ENCODE data around the gene ARHGEF6.

Gene ARHGEF6

GRCh38 chrX:136646602-136647239 is 134.0 kb downstream of the ARHGEF6 start:
- DNase-seq (ENCODE audit: low read depth in 2 of 2): no peak

- DNase-seq (ENCODE audit: low read depth in 2 of 2): no peak
These were observed 137.5 kb downstream of the ARHGEF6 start for GRCh38 chrX:136643243-136643642.

- DNase-seq (ENCODE audit: low read depth in 2 of 2): no peak
These were observed 141.1 kb downstream of the ARHGEF6 start for GRCh38 chrX:136639506-136640176.

GRCh38 chrX:136636121-136636520 is 144.6 kb downstream of the ARHGEF6 start:
- no peak for DNase-seq (ENCODE audit: low read depth in 2 of 2)

GRCh38 chrX:136635235-136635634 is 145.5 kb downstream of the ARHGEF6 start:
- DNase-seq (ENCODE audit: low read depth in 2 of 2): no peak

GRCh38 chrX:136630881-136631280 is 149.9 kb downstream of the ARHGEF6 start:
- DNase-seq (ENCODE audit: low read depth in 2 of 2): no peak

GRCh38 chrX:136629084-136629750 is 151.5 kb downstream of the ARHGEF6 start:
- DNase-seq (ENCODE audit: low read depth in 2 of 2): no peak

- DNase-seq (ENCODE audit: low read depth in 2 of 2): no peak
These were observed 153.3 kb downstream of the ARHGEF6 start for GRCh38 chrX:136627409-136627808.

GRCh38 chrX:136626891-136627290 is 153.8 kb downstream of the ARHGEF6 start:
- DNase-seq (ENCODE audit: low read depth in 2 of 2): no peak

GRCh38 chrX:136626237-136626636 is 154.5 kb downstream of the ARHGEF6 start:
- DNase-seq (ENCODE audit: low read depth in 2 of 2): no peak

- DNase-seq (ENCODE audit: low read depth in 2 of 2): no peak
These were observed 155.5 kb downstream of the ARHGEF6 start for GRCh38 chrX:136625246-136625645.

GRCh38 chrX:136623396-136623795 is 157.3 kb downstream of the ARHGEF6 start:
- DNase-seq (ENCODE audit: low read depth in 2 of 2): no peak

GRCh38 chrX:136622568-136622967 is 158.2 kb downstream of the ARHGEF6 start:
- DNase-seq (ENCODE audit: low read depth in 2 of 2): no peak

GRCh38 chrX:136620780-136621179 is 160.0 kb downstream of the ARHGEF6 start:
- DNase-seq (ENCODE audit: low read depth in 2 of 2): no peak

GRCh38 chrX:136619899-136620505 is 160.7 kb downstream of the ARHGEF6 start:
- DNase-seq (ENCODE audit: low read depth in 2 of 2): no peak

GRCh38 chrX:136616987-136617685 is 163.6 kb downstream of the ARHGEF6 start:
- no peak for DNase-seq (ENCODE audit: low read depth in 2 of 2)
